Cardiac muscle cell (in vitro differentiated cells and primary cell): ENCODE data around the gene TMPRSS6. TPM values are rescaled to one million over a fixed set of nuclear protein-coding genes. Genes with fewer than 3 reads are reported as not detected.

ENCODE experiments used
- DNase-seq, 2 donors: peaks; one replicate each; pipeline versions ENCODE4 v3.0.0 to v3.0.0-alpha.2; 2010 to 2017; ENCODE audit warnings: low read depth in 1 of 2, low spot score in 1 of 2
- H3K27ac ChIP-seq: fragments of 200-600 bp; sonication (generic); 2 replicates; pipeline ENCODE4 v1.5.1; 2016
- H3K27me3 ChIP-seq: fragments of 200-600 bp; sonication (generic); 2 replicates; pipeline ENCODE4 v1.6.0; 2016; ENCODE audit warnings: control low read depth
- H3K36me3 ChIP-seq: fragments of 200-600 bp; sonication (generic); 2 replicates; pipeline ENCODE4 v1.5.1; 2016; ENCODE audit warnings: control low read depth
- H3K4me1 ChIP-seq: fragments of 200-600 bp; sonication (generic); 2 replicates; pipeline ENCODE4 v1.8.1; 2017; ENCODE audit warnings: low read depth, mild to moderate bottlenecking, mixed run types
- H3K4me3 ChIP-seq: fragments of 200-600 bp; sonication (generic); 2 replicates; pipeline ENCODE4 v1.5.1; 2016; ENCODE audit warnings: mild to moderate bottlenecking
- H3K9me3 ChIP-seq: fragments of 200-600 bp; sonication (generic); 2 replicates; pipeline ENCODE4 v1.5.1; 2017; ENCODE audit warnings: low read depth, mild to moderate bottlenecking, control low read depth
- polyA plus RNA-seq: library from polyadenylated mRNA; unstranded; fragments of >200 nt; fragmentation: Nextera tagmentation; extraction: Ambion mirVana; gene quantifications from 2 replicates; pipeline ENCODE4 v1.2.1, GENCODE V29; 2016
- total RNA-seq: library from RNA; depleted of rRNA; stranded (reverse); fragments of >200 nt; gene quantifications from 2 replicates; pipeline ENCODE4 v1.2.3, GENCODE V29; 2016
- TF ChIP-seq, protein P1 (sequence below): IDR thresholded peaks from 2 replicates; pipeline ENCODE4 v1.5.1; 2012; ENCODE audit warnings: low read depth, mild to moderate bottlenecking, low read length

Gene TMPRSS6
- total RNA-seq, result not detected in 2 replicates
- polyA plus RNA-seq, result 0.11 and 0.26 TPM in 2 replicates

DNA sequence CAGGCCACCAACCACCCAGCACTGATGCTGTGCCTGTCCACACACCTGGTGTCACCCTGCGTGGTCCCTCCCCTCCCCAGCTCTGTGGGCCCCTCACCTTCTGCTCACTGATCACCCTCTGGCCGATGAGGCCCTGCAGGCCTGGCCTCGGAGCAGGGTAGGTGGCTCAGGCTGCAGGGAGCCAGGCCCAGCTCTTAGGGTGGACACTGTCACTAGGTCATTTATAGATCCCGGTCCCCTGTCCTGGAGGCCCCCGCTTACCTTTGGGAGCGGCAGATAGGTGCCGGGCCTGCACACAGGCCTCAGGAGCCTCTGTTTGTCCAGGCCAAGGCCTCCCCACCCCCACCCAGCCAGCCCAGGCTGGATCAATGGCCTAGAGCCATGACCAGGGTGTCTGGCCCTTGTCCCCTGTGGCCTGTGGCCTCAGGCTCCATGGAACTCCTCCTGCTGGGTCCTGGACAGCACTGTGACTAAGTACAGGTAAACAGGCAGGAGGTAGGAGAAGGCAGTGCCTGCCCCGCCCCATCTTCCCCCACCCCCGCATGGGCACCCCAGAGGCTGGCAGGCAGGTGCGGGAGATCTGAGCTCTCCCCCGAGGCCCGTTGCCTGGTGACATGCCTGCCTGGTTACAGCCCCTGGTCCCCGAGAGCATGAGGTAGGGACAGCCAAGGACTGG lies at the start of gene TMPRSS6:
TSS of gene TMPRSS6 (minus strand) at position 472 of the 676 bp plus-strand sequence. CDS start 6,296 bp downstream, outside the sequence.
- no peak for DNase-seq
- TF ChIP-seq, protein P1, sequence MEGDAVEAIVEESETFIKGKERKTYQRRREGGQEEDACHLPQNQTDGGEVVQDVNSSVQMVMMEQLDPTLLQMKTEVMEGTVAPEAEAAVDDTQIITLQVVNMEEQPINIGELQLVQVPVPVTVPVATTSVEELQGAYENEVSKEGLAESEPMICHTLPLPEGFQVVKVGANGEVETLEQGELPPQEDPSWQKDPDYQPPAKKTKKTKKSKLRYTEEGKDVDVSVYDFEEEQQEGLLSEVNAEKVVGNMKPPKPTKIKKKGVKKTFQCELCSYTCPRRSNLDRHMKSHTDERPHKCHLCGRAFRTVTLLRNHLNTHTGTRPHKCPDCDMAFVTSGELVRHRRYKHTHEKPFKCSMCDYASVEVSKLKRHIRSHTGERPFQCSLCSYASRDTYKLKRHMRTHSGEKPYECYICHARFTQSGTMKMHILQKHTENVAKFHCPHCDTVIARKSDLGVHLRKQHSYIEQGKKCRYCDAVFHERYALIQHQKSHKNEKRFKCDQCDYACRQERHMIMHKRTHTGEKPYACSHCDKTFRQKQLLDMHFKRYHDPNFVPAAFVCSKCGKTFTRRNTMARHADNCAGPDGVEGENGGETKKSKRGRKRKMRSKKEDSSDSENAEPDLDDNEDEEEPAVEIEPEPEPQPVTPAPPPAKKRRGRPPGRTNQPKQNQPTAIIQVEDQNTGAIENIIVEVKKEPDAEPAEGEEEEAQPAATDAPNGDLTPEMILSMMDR, result no peak
- Histone ChIP-seq H3K4me1 (no peaks in the 10 kb centered on the region), H3K36me3 (no peaks in the 10 kb centered on the region), H3K9me3 (no peaks in the 10 kb centered on the region), H3K4me3 (no peak within 1 kb of the TSS), H3K27ac (no peak within 1 kb of the TSS), H3K27me3 (no peaks in the 10 kb centered on the region)

DNA sequence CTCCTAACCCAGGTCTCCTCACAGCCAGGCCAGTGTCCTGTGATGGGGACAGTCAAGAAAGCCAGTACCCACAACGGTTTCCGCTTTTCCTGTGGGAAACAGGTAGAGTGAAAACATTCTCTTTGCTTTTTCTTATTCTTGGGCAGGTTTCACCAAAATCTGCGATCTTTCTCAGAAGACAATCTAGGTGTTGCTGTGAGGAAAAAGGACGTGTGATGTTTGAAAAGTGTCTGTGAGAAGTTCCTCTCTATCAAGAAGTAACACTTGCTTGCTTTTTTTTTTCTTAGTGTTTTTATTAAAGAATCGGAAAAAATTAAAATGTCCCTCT lies 49.4 kb upstream of the TMPRSS6 start:
- Histone ChIP-seq H3K27me3 (no peaks in the 10 kb centered on the region), H3K9me3 (no peaks in the 10 kb centered on the region), H3K4me1 (no peaks in the 10 kb centered on the region), H3K27ac (no peak overlapping the region), H3K4me3 (no peak overlapping the region), H3K36me3 (no peaks in the 10 kb centered on the region)
- DNase-seq, result no peak
- TF ChIP-seq, protein P1, result no peak

DNA sequence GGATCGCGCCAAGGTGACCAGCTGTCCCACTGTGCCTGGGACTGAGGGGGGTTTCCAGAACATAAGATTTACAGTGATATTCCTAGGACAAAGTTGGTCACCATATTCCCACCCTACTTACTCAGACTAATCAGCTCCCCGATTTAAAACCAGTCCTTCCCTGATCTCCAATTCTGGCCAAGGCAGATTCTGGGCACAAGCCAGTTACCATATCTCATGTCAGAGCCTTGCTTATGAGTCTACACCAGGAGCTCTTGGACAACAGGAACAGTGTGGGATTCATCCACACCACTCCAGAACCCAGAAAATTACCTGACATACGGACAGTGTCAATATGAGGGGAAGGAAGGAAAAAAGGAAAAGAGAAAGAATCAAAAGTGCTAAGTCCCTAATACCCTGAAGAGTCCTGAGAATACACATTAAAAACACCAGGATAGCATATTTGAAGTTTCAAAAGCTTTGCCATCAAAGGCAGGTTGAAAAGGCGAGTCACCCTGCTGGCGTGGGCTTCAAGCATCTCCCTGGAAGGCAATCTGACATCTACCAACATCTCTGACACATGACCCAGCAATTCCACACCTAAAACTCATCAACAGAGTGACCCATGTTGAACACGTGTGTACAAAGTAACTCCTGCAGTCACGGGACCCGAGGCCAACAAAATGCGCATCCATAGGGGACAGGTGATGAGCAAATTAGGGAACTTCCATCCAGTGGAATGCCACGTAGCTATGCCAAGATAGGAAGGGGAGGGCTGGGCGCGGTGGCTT lies 48.2 kb upstream of the TMPRSS6 start:
- TF ChIP-seq, protein P1, result no peak
- Histone ChIP-seq H3K4me1 (no peaks in the 10 kb centered on the region), H3K4me3 (no peak overlapping the region), H3K36me3 (no peaks in the 10 kb centered on the region), H3K27me3 (no peaks in the 10 kb centered on the region), H3K27ac (no peak overlapping the region), H3K9me3 (no peaks in the 10 kb centered on the region)
- peak in 1 of 2 donors; percentile 16 for DNase-seq

DNA sequence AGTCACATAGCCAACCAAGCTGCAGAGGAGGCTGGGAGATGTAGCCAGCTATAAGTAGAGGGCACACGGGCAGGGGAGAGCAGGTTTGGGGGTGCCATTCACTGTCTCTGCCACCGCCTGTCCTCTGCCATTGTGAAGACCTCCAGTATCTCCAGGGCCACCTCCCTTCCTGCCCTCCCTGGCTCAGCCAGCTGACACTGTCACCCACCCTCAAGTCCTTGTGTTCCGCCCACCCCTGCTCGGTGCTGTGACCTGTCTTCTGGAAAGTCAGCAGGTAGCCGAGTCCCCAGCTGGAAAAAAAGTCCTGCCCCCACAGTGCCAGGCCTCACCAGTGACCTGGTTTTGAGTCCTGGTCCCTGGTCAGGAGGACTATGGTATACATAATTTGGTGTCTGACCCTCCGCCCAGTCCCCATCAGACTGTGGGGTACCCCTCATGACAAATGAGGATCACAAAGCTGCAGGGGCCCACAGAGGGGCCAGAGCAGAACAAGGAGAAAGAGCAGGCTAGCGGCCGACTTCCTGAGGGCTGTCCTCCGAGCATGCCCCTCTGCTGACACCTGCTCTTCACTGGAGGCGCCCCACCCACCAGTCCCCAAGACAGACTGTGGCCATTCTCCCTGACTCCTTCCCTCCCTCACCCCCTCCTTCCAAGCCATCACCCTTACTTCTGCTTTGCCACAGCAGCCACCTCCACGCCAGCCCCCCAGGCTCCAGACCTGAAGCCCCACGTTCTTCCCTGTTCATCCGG lies 47.3 kb upstream of the TMPRSS6 start:
- H3K27me3 ChIP-seq, result no peaks in the 10 kb centered on the region
- DNase-seq, result no peak
- no peaks in the 10 kb centered on the region for H3K36me3 ChIP-seq
- no peak overlapping the region for H3K4me3 ChIP-seq
- H3K27ac ChIP-seq, result no peak overlapping the region
- H3K9me3 ChIP-seq, result no peaks in the 10 kb centered on the region
- H3K4me1 ChIP-seq, result no peaks in the 10 kb centered on the region
- TF ChIP-seq, protein P1, result no peak

DNA sequence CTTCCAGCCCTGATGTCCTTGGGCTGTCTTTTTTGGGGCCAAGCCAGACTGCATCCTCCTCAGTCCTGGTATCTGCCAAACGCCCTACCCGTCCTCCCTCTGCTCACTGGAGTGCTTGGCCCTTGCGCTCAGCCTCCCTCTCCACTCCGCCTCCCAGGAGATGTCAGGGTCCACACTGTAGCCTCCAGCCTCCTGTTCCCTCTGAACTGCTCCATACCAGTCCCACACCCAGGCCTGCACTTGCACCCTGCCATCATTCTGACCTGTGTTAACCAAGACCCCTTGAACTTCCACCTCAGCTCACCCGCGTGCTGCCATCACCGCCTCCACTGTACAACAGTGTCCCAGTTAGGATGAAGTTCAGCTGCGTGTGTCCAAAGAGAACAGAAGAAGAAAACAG lies 46.5 kb upstream of the TMPRSS6 start:
- Histone ChIP-seq H3K4me1 (no peaks in the 10 kb centered on the region), H3K27me3 (no peaks in the 10 kb centered on the region), H3K27ac (no peak overlapping the region), H3K9me3 (no peaks in the 10 kb centered on the region), H3K36me3 (no peaks in the 10 kb centered on the region), H3K4me3 (no peak overlapping the region)
- no peak for DNase-seq
- TF ChIP-seq, protein P1, result no peak
